DOHH2 (cell line): ENCODE measurements around the gene TP63.

ENCODE experiments used
- H3F3A ChIP-seq: fragments of 200-600 bp; sonication (generic), shearing (Covaris generic); 2 replicates; pipeline ENCODE4 v1.6.0; 2016; ENCODE audit warnings: antibody characterized with exemption, mild to moderate bottlenecking; ENCODE audit not compliant: control insufficient read depth, insufficient read depth
- H3K27ac ChIP-seq: fragments of 200-600 bp; sonication (generic); 2 replicates; pipeline ENCODE4 v1.5.1; 2014; ENCODE audit warnings: low read depth, mild to moderate bottlenecking, low read length, moderate library complexity
- H3K27me3 ChIP-seq: fragments of 200-600 bp; sonication (generic); 2 replicates; pipeline ENCODE4 v1.6.1; 2014; ENCODE audit warnings: mild to moderate bottlenecking, low read length, mixed read lengths; ENCODE audit not compliant: control insufficient read depth
- H3K36me3 ChIP-seq: fragments of 200-600 bp; sonication (generic); 2 replicates; pipeline ENCODE4 v1.6.1; 2014; ENCODE audit warnings: mild to moderate bottlenecking, low read length, moderate library complexity, mixed read lengths; ENCODE audit not compliant: control insufficient read depth
- H3K4me1 ChIP-seq: fragments of 200-600 bp; sonication (generic); 2 replicates; pipeline ENCODE4 v1.6.1; 2014; ENCODE audit warnings: mild to moderate bottlenecking, low read length, mixed read lengths; ENCODE audit not compliant: control insufficient read depth
- H3K4me2 ChIP-seq: fragments of 200-600 bp; sonication (generic); 2 replicates; pipeline ENCODE4 v1.6.0; 2014; ENCODE audit warnings: mild to moderate bottlenecking, low read length, moderate library complexity
- H3K4me3 ChIP-seq: fragments of 200-600 bp; sonication (generic); 2 replicates; pipeline ENCODE4 v1.5.1; 2014; ENCODE audit warnings: mild to moderate bottlenecking, low read length, mixed read lengths
- H3K79me2 ChIP-seq: fragments of 200-600 bp; sonication (generic); 2 replicates; pipeline ENCODE4 v1.6.1; 2014; ENCODE audit warnings: mild to moderate bottlenecking, low read length, mixed read lengths; ENCODE audit not compliant: control insufficient read depth
- H3K9me2 ChIP-seq: fragments of 200-600 bp; sonication (generic); replicated peaks from 2 replicates; pipeline ENCODE4 v1.6.1; 2014; ENCODE audit warnings: mild to moderate bottlenecking, low read length, mixed read lengths; ENCODE audit not compliant: control insufficient read depth
- H3K9me3 ChIP-seq: fragments of 200-600 bp; sonication (generic); 2 replicates; pipeline ENCODE4 v1.6.1; 2014; ENCODE audit warnings: antibody characterized with exemption, low read length, mixed read lengths; ENCODE audit not compliant: control insufficient read depth, insufficient read depth
- H4K20me1 ChIP-seq: fragments of 200-600 bp; sonication (generic); 2 replicates; pipeline ENCODE4 v1.6.0; 2014; ENCODE audit warnings: low read depth, mild to moderate bottlenecking, antibody characterized with exemption, low read length, moderate library complexity; ENCODE audit not compliant: control insufficient read depth, insufficient read depth
- CTCF ChIP-seq: fragments of 200-600 bp; sonication (generic); IDR thresholded peaks from one replicate; pipeline ENCODE4 v1.5.1; 2014; ENCODE audit warnings: antibody characterized with exemption, mild to moderate bottlenecking, low read depth, low read length; ENCODE audit not compliant: poor library complexity, severe bottlenecking
- EZH2phosphoT487 ChIP-seq: fragments of 200-600 bp; sonication (generic); IDR thresholded peaks from 2 replicates; pipeline ENCODE4 v1.6.1; 2017; ENCODE audit warnings: borderline replicate concordance, mild to moderate bottlenecking, antibody characterized with exemption, low read length, moderate library complexity, mixed read lengths

Gene TP63

GRCh38 chr3:189908646-189909045, 277.5 kb downstream of the TP63 start:
- Histone ChIP-seq H3K27ac (no peak overlapping the region), H3K4me2 (no peak overlapping the region), H3K4me1 (no peaks in the 10 kb centered on the region), H3K79me2 (no peaks in the 10 kb centered on the region), H3K27me3 (no peaks in the 10 kb centered on the region), H3F3A (no peaks in the 10 kb centered on the region), H3K36me3 (no peaks in the 10 kb centered on the region), H3K9me2 (no peaks in the 10 kb centered on the region), H4K20me1 (no peaks in the 10 kb centered on the region), H3K9me3 (no peaks in the 10 kb centered on the region), H3K4me3 (no peak overlapping the region)
- TF ChIP-seq EZH2phosphoT487 (no peak), CTCF (no peak)

- Histone ChIP-seq H3F3A (no peaks in the 10 kb centered on the region), H3K4me3 (no peak overlapping the region), H3K4me1 (no peaks in the 10 kb centered on the region), H3K79me2 (no peaks in the 10 kb centered on the region), H3K27me3 (no peaks in the 10 kb centered on the region), H3K36me3 (no peaks in the 10 kb centered on the region), H3K27ac (no peak overlapping the region), H4K20me1 (no peaks in the 10 kb centered on the region), H3K9me3 (no peaks in the 10 kb centered on the region), H3K9me2 (no peaks in the 10 kb centered on the region), H3K4me2 (no peak overlapping the region)
- no peak for TF ChIP-seq CTCF
- TF ChIP-seq EZH2phosphoT487: no peak
These were observed 277.9 kb downstream of the TP63 start for GRCh38 chr3:189909139-189909538.

GRCh38 chr3:189909573-189909972, 278.4 kb downstream of the TP63 start:
- no peak for TF ChIP-seq EZH2phosphoT487
- no peak for TF ChIP-seq CTCF
- H3K4me2 ChIP-seq: no peak overlapping the region
- H4K20me1 ChIP-seq: no peaks in the 10 kb centered on the region
- H3K4me1 ChIP-seq: no peaks in the 10 kb centered on the region
- H3K9me3 ChIP-seq: no peaks in the 10 kb centered on the region
- H3K27me3 ChIP-seq: no peaks in the 10 kb centered on the region
- no peaks in the 10 kb centered on the region for H3K79me2 ChIP-seq
- no peaks in the 10 kb centered on the region for H3K9me2 ChIP-seq
- H3K4me3 ChIP-seq: no peak overlapping the region
- H3K27ac ChIP-seq: no peak overlapping the region
- no peaks in the 10 kb centered on the region for H3F3A ChIP-seq
- no peaks in the 10 kb centered on the region for H3K36me3 ChIP-seq

GRCh38 chr3:189911001-189911400, 279.8 kb downstream of the TP63 start:
- no peak overlapping the region for H3K4me3 ChIP-seq
- no peaks in the 10 kb centered on the region for H3K36me3 ChIP-seq
- no peak overlapping the region for H3K27ac ChIP-seq
- H4K20me1 ChIP-seq: no peaks in the 10 kb centered on the region
- no peaks in the 10 kb centered on the region for H3K79me2 ChIP-seq
- H3K9me2 ChIP-seq: no peaks in the 10 kb centered on the region
- TF ChIP-seq CTCF (no peak), EZH2phosphoT487 (no peak)
- no peaks in the 10 kb centered on the region for H3K9me3 ChIP-seq
- H3F3A ChIP-seq: no peaks in the 10 kb centered on the region
- H3K4me1 ChIP-seq: no peaks in the 10 kb centered on the region
- H3K4me2 ChIP-seq: no peak overlapping the region
- H3K27me3 ChIP-seq: no peaks in the 10 kb centered on the region
